Upper lobe of left lung (tissue), 4 donors: ENCODE results near the gene MAN2A2.

Experiments
- CTCF ChIP-seq, 6 experiments: fragments of 450-650 bp in 4 of 6; fragments of 200-600 bp in 2 of 6; sonication (generic) in 2 of 6; IDR thresholded peaks; one replicate each; pipeline ENCODE4 v1.5.1; 2016 to 2019; ENCODE audit warnings: antibody characterized with exemption in 6 of 6
- EP300 ChIP-seq, 4 donors: sonication (generic); formaldehyde crosslinking; IDR thresholded peaks; one replicate each; pipeline ENCODE4 v1.5.1; 2017; ENCODE audit warnings: antibody characterized with exemption in 4 of 4, control low read depth in 2 of 4
- POLR2A ChIP-seq, 4 donors: fragments of 450-650 bp; IDR thresholded peaks; one replicate each; pipeline ENCODE4 v1.5.1; 2016 to 2017; ENCODE audit warnings: antibody characterized with exemption in 4 of 4, mild to moderate bottlenecking in 2 of 4
- POLR2AphosphoS5 ChIP-seq, 2 donors: sonication (generic); formaldehyde crosslinking; IDR thresholded peaks; one replicate each; pipeline ENCODE4 v1.5.1; 2017; ENCODE audit warnings: antibody characterized with exemption in 2 of 2

GRCh38 chr15:90892498-90893174 lies 10.5 kb upstream of the MAN2A2 start:
- TF ChIP-seq CTCF (IDR thresholded peaks at IDR 0.05) = no peak
- TF ChIP-seq EP300 (IDR thresholded peaks at IDR 0.05) = no peak
- TF ChIP-seq POLR2A (IDR thresholded peaks at IDR 0.05) = no peak
- TF ChIP-seq POLR2AphosphoS5 (IDR thresholded peaks at IDR 0.05) = no peak
